Measurements from ENCODE around the gene FBP2. TPM values are rescaled to one million over a fixed set of nuclear protein-coding genes. Genes with fewer than 3 reads are reported as not detected.
A peak's percentile ranks its signal among the peaks of the same experiment; 100 is the strongest.

The FBP2 gene
- total and polyA plus RNA-seq, 10 of the 15 experiments (the other 5 are each of a cell fraction or from before 2014, with no cell fraction given), result 0.07 to 1.1 (median 0.12) TPM; not detected in 6

GRCh38 chr9:94554439-94555331 lies 38.9 kb downstream of the FBP2 start, which contains the start of gene PCAT7:
Gene PCAT7 (plus strand): TSS chr9:94555083.
- CTCF ChIA-PET, result interaction anchor here (0.7 to 1.6 kb wide), 8 partner anchors 28 to 69 kb away, joined by 3 to 7 read pairs (median 4); no protein-coding TSS in a partner anchor
- H3K79me2 ChIP-seq (ENCODE audit: control insufficient read depth, insufficient read depth, low read length), result no peaks in the 10 kb centered on the region
- no peaks in the 10 kb centered on the region for H3K4me1 ChIP-seq (ENCODE audit: control insufficient read depth, insufficient read depth, low read length)
- no peaks in the 10 kb centered on the region for H3K36me3 ChIP-seq (ENCODE audit: control insufficient read depth in 2 of 2, insufficient read depth in 2 of 2, low read length in 1 of 2)
- in situ Hi-C loops (cut with MboI) (no loop called here), intact Hi-C loops (cut with micrococcal nuclease; ENCODE audit: unreplicated experiment) (loop anchor here (1.0 to 10.0 kb wide), 3 partner anchors 49 to 580 kb away; no protein-coding TSS in a partner anchor)
- ATAC-seq, result peak; percentile 100
- no peak within 1 kb of the TSS for H3K27ac ChIP-seq (ENCODE audit: control insufficient read depth, insufficient read depth)
- POLR2A ChIA-PET, result no interaction called here
- H3K9ac ChIP-seq (ENCODE audit: control insufficient read depth, insufficient read depth, low read length), result no peak within 1 kb of the TSS
- FAIRE-seq, result no peak
- WGBS (ENCODE audit: insufficient coverage, insufficient replicate concordance, low lambda C conversion rate, missing lambda C conversion rate), result 73% methylated on average over 40 of the region's 40 CpGs
- H3K27me3 ChIP-seq (replicated peaks in 1 of 2; ENCODE audit: control insufficient read depth in 2 of 2, insufficient read depth in 2 of 2, low read length in 1 of 2), result no peaks in the 10 kb centered on the region; a peak in 1 of 4 replicates
- SMC1A ChIA-PET (ENCODE audit: uncharacterized antibody, unreplicated experiment), result interaction anchor here (0.7 to 1.6 kb wide), 7 partner anchors 43 to 478 kb away, joined by 3 to 5 read pairs (median 3); no protein-coding TSS in a partner anchor
- no TSS peak for BruUV-seq (replicated peaks)
- H2AFZ ChIP-seq (ENCODE audit: control insufficient read depth, low read depth, low read length), result no peak within 1 kb of the TSS
- no peaks in the 10 kb centered on the region for H4K20me1 ChIP-seq (ENCODE audit: control insufficient read depth, insufficient read depth)
- RAD21 ChIA-PET (ENCODE audit: unreplicated experiment), result interaction anchor here (0.6 to 1.2 kb wide), 7 partner anchors 10 to 577 kb away, joined by 3 to 6 read pairs (median 3); no protein-coding TSS in a partner anchor
- H3K9me3 ChIP-seq (replicated peaks; ENCODE audit: control insufficient read depth, insufficient read depth, low read length), result no peaks in the 10 kb centered on the region
- DNase-seq (ENCODE audit: low read depth, low spot score), result peak; percentile 12
- no peak within 1 kb of the TSS for H3K4me2 ChIP-seq (ENCODE audit: control insufficient read depth, insufficient read depth)
- no peak within 1 kb of the TSS for H3K4me3 ChIP-seq
- TF ChIP-seq CTCF (IDR thresholded peaks at IDR 0.05 in 2 of 3, conservative IDR thresholded peaks at IDR 0.05 in 1 of 3; ENCODE audit: control insufficient read depth in 2 of 3, extremely low read depth in 1 of 3, insufficient read depth in 1 of 3, low read depth in 3 of 3, low read length in 3 of 3), result peak; percentile 28 to 54 (median 52); a peak in 4 of 6 replicates
- TF ChIP-seq POLR2AphosphoS5 (IDR thresholded peaks at IDR 0.05; ENCODE audit: low read length), result no peak
- peak in 1 of 2 experiments; percentile 30; a peak in 2 of 4 replicates for TF ChIP-seq BHLHE40 (IDR thresholded peaks at IDR 0.05; ENCODE audit: borderline replicate concordance in 1 of 2, low read depth in 2 of 2, low read length in 1 of 2)
- TF ChIP-seq RBBP5 (conservative IDR thresholded peaks at IDR 0.05), result no peak
- no peak for TF ChIP-seq TCF3 (IDR thresholded peaks at IDR 0.05; ENCODE audit: borderline replicate concordance, insufficient read depth, low read depth, low read length)
- TF ChIP-seq EZH2 (IDR thresholded peaks at IDR 0.05; ENCODE audit: borderline replicate concordance, control insufficient read depth, low read depth, low read length), result no peak
- TF ChIP-seq JUNB (IDR thresholded peaks at IDR 0.05), result no peak
- TF ChIP-seq, protein P1, sequence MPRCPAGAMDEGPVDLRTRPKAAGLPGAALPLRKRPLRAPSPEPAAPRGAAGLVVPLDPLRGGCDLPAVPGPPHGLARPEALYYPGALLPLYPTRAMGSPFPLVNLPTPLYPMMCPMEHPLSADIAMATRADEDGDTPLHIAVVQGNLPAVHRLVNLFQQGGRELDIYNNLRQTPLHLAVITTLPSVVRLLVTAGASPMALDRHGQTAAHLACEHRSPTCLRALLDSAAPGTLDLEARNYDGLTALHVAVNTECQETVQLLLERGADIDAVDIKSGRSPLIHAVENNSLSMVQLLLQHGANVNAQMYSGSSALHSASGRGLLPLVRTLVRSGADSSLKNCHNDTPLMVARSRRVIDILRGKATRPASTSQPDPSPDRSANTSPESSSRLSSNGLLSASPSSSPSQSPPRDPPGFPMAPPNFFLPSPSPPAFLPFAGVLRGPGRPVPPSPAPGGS (IDR thresholded peaks at IDR 0.05; ENCODE audit: borderline replicate concordance, insufficient read depth, low read depth, low read length, poor library complexity, severe bottlenecking), result no peak
- TF ChIP-seq FOXK2 (IDR thresholded peaks at IDR 0.05), result no peak
- TF ChIP-seq YY1 (IDR thresholded peaks at IDR 0.05; ENCODE audit: low read depth, low read length), result no peak
- peak; percentile 62; the same call in 1 of the 2 replicates for TF ChIP-seq SMC3 (IDR thresholded peaks at IDR 0.05; ENCODE audit: borderline replicate concordance, low read length)
- TF ChIP-seq SREBF1 (IDR thresholded peaks at IDR 0.05; ENCODE audit: low read length), result no peak
- no peak for TF ChIP-seq BMI1 (IDR thresholded peaks at IDR 0.05; ENCODE audit: borderline replicate concordance)
- peak; percentile 77 for TF ChIP-seq RUNX3 (IDR thresholded peaks at IDR 0.05; ENCODE audit: low read length)
- TF ChIP-seq MEF2A (IDR thresholded peaks at IDR 0.05; ENCODE audit: insufficient read depth, low read depth, low read length), result no peak
- peak; percentile 67; the same call in 1 of the 2 replicates for TF ChIP-seq NFYB (IDR thresholded peaks at IDR 0.05; ENCODE audit: insufficient read depth, low read depth, low read length)
- TF ChIP-seq IRF4 (IDR thresholded peaks at IDR 0.05; ENCODE audit: low read depth, low read length), result no peak
- TF ChIP-seq IKZF1 (conservative IDR thresholded peaks at IDR 0.05), result peak; percentile 20; the same call in 1 of the 2 replicates
